HEK293 (cell line): ENCODE measurements around the gene TSPAN9.

Experiments
- CTCF ChIA-PET: fragments of 350-600 bp; formaldehyde crosslinking; extraction: SDS; loops from one replicate; lab custom pipeline; 2021; ENCODE audit warnings: antibody characterized with exemption; lab: Yijun Ruan, JAX
- POLR2A ChIA-PET: fragments of 300-600 bp; formaldehyde crosslinking; extraction: SDS; loops from one replicate; lab custom pipeline; 2020; ENCODE audit warnings: antibody characterized with exemption, inconsistent platforms; lab: Yijun Ruan, JAX
- H3K27ac ChIP-seq: fragments of 200-500 bp; sonication (Bioruptor generic); 2 replicates; pipeline ENCODE4 v1.5.1; 2014; ENCODE audit warnings: low read depth, low read length, control low read depth, inconsistent platforms; ENCODE audit errors: extremely low read depth
- H3K36me3 ChIP-seq, 2 experiments: fragments of 200-500 bp in 1 of 2; sonication (Bioruptor generic) in 1 of 2; 1 replicate in 1 of 2; 2 replicates in 1 of 2; pipeline ENCODE4 v1.5.1; 2014 to 2017; ENCODE audit warnings: inconsistent platforms in 2 of 2, low read length in 2 of 2; ENCODE audit not compliant: control insufficient read depth in 2 of 2, insufficient read depth in 1 of 2
- H3K4me1 ChIP-seq: fragments of 200-500 bp; sonication (Bioruptor generic); 2 replicates; pipeline ENCODE4 v1.5.1; 2014; ENCODE audit warnings: mild to moderate bottlenecking, low read length, inconsistent platforms; ENCODE audit not compliant: control insufficient read depth, insufficient read depth
- H3K4me3 ChIP-seq: 2 replicates; pipeline ENCODE4 v1.5.1; 2011; ENCODE audit warnings: low read depth, mild to moderate bottlenecking, control low read depth, low read length, moderate library complexity
- H3K9me3 ChIP-seq: fragments of 200-500 bp; sonication (Bioruptor generic); 2 replicates; pipeline ENCODE4 v1.5.1; 2014; ENCODE audit warnings: low read depth, low read length, inconsistent platforms; ENCODE audit not compliant: control insufficient read depth, insufficient read depth
- GLI2 ChIP-seq: fragments of 450-650 bp; formaldehyde crosslinking; IDR thresholded peaks from 2 replicates; pipeline ENCODE4; 2017; ENCODE audit warnings: missing biosample characterization, missing genetic modification characterization, low read depth, borderline replicate concordance
- KLF10 ChIP-seq: fragments of 450-650 bp; IDR thresholded peaks from 2 replicates; pipeline ENCODE4 v1.5.1; 2018; ENCODE audit warnings: missing biosample characterization, mild to moderate bottlenecking, missing genetic modification characterization
- OSR2 ChIP-seq: fragments of 450-650 bp; formaldehyde crosslinking; IDR thresholded peaks from 2 replicates; pipeline ENCODE4 v1.5.1; 2016; ENCODE audit warnings: missing biosample characterization, missing genetic modification characterization
- OVOL3 ChIP-seq: fragments of 450-650 bp; formaldehyde crosslinking; IDR thresholded peaks from 2 replicates; pipeline ENCODE4 v1.5.1; 2016; ENCODE audit warnings: missing biosample characterization, missing genetic modification characterization
- SP3 ChIP-seq: fragments of 450-650 bp; formaldehyde crosslinking; IDR thresholded peaks from 2 replicates; pipeline ENCODE4 v1.5.1; 2016; ENCODE audit warnings: missing biosample characterization, missing genetic modification characterization
- SP7 ChIP-seq: fragments of 450-650 bp; formaldehyde crosslinking; IDR thresholded peaks from 2 replicates; pipeline ENCODE4 v1.5.1; 2016; ENCODE audit warnings: missing biosample characterization, missing genetic modification characterization
- ZFP3 ChIP-seq: fragments of 450-650 bp; formaldehyde crosslinking; IDR thresholded peaks from 2 replicates; pipeline ENCODE4 v1.5.1; 2016; ENCODE audit warnings: low read depth, missing biosample characterization, missing genetic modification characterization
- ZFP41 ChIP-seq: fragments of 450-650 bp; formaldehyde crosslinking; IDR thresholded peaks from 2 replicates; pipeline ENCODE4 v1.5.1; 2016; ENCODE audit warnings: missing biosample characterization, missing genetic modification characterization, borderline replicate concordance
- ZNF621 ChIP-seq: fragments of 450-650 bp; formaldehyde crosslinking; IDR thresholded peaks from 2 replicates; pipeline ENCODE4 v1.5.1; 2017; ENCODE audit warnings: missing biosample characterization, missing genetic modification characterization
- ZNF670 ChIP-seq: fragments of 450-650 bp; formaldehyde crosslinking; IDR thresholded peaks from 2 replicates; pipeline ENCODE4 v1.5.1; 2016; ENCODE audit warnings: missing biosample characterization, missing genetic modification characterization, low read depth
- ZNF701 ChIP-seq: fragments of 450-650 bp; formaldehyde crosslinking; IDR thresholded peaks from 2 replicates; pipeline ENCODE4 v1.5.1; 2016; ENCODE audit warnings: missing biosample characterization, missing genetic modification characterization
- ZNF837 ChIP-seq: fragments of 450-650 bp; formaldehyde crosslinking; IDR thresholded peaks from 2 replicates; pipeline ENCODE4 v1.5.1; 2016; ENCODE audit warnings: missing biosample characterization, missing genetic modification characterization
- TF ChIP-seq, protein P1 (sequence below): fragments of 450-650 bp; formaldehyde crosslinking; IDR thresholded peaks from 2 replicates; pipeline ENCODE4 v1.5.1; 2016; ENCODE audit warnings: missing biosample characterization, missing genetic modification characterization
- TF ChIP-seq, protein P2 (sequence below): fragments of 450-650 bp; formaldehyde crosslinking; IDR thresholded peaks from 2 replicates; pipeline ENCODE4 v1.5.1; 2017; ENCODE audit warnings: missing biosample characterization, missing genetic modification characterization
- TF ChIP-seq, protein P3 (sequence below): fragments of 450-650 bp; formaldehyde crosslinking; IDR thresholded peaks from 2 replicates; pipeline ENCODE4 v1.5.1; 2016; ENCODE audit warnings: missing biosample characterization, missing genetic modification characterization
- TF ChIP-seq, protein P4 (sequence below): fragments of 450-650 bp; formaldehyde crosslinking; IDR thresholded peaks from 2 replicates; pipeline ENCODE4 v1.5.1; 2016; ENCODE audit warnings: missing biosample characterization, missing genetic modification characterization, low read depth
- TF ChIP-seq, protein P5 (sequence below): fragments of 450-650 bp; formaldehyde crosslinking; IDR thresholded peaks from 2 replicates; pipeline ENCODE4 v1.5.1; 2016; ENCODE audit warnings: missing biosample characterization, missing genetic modification characterization
- TF ChIP-seq, protein P6 (sequence below): fragments of 450-650 bp; formaldehyde crosslinking; IDR thresholded peaks from 2 replicates; pipeline ENCODE4 v1.5.1; 2017; ENCODE audit warnings: missing biosample characterization, missing genetic modification characterization

TSPAN9 gene

DNA sequence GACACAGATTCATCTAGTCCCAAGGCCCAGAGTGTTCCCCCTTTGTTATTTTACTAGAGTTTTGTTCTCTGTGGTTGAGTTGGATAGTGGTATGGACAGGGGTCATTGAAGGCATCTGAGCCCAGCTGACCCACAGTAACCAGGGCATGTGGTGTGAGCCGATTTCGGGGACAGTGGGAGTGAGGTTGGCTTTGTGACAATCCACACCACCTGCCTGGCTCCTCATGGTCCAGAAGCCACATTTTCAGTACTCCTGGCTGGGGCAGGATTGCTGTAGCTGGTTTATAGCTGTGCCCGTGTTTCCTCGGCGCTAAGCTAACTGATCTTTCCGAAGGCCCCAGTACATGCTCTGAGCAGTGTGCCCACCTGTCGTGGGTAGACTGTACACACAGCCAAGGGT lies 116.0 kb downstream of the TSPAN9 start:
- no peak overlapping the region for H3K4me3 ChIP-seq
- TF ChIP-seq, protein P1, sequence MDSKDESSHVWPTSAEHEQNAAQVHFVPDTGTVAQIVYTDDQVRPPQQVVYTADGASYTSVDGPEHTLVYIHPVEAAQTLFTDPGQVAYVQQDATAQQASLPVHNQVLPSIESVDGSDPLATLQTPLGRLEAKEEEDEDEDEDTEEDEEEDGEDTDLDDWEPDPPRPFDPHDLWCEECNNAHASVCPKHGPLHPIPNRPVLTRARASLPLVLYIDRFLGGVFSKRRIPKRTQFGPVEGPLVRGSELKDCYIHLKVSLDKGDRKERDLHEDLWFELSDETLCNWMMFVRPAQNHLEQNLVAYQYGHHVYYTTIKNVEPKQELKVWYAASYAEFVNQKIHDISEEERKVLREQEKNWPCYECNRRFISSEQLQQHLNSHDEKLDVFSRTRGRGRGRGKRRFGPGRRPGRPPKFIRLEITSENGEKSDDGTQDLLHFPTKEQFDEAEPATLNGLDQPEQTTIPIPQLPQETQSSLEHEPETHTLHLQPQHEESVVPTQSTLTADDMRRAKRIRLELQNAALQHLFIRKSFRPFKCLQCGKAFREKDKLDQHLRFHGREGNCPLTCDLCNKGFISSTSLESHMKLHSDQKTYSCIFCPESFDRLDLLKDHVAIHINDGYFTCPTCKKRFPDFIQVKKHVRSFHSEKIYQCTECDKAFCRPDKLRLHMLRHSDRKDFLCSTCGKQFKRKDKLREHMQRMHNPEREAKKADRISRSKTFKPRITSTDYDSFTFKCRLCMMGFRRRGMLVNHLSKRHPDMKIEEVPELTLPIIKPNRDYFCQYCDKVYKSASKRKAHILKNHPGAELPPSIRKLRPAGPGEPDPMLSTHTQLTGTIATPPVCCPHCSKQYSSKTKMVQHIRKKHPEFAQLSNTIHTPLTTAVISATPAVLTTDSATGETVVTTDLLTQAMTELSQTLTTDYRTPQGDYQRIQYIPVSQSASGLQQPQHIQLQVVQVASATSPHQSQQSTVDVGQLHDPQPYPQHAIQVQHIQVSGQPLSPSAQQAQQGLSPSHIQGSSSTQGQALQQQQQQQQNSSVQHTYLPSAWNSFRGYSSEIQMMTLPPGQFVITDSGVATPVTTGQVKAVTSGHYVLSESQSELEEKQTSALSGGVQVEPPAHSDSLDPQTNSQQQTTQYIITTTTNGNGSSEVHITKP (tag by site-specific recombination): no peak
- TF ChIP-seq ZNF621 (tag by site-specific recombination) (no peak), SP7 (tag by site-specific recombination) (no peak), ZFP3 (no peak), OVOL3 (tag by site-specific recombination) (no peak), KLF10 (tag by site-specific recombination) (no peak), SP3 (no peak), ZNF701 (tag by site-specific recombination) (no peak)
- no peaks in the 10 kb centered on the region for H3K4me1 ChIP-seq
- no peak overlapping the region for H3K27ac ChIP-seq
- CTCF ChIA-PET: interaction anchor here (0.7 to 2.2 kb wide), 4 partner anchors 10 to 121 kb away, joined by 4 to 7 read pairs (median 4); no protein-coding TSS in a partner anchor
- POLR2A ChIA-PET: interaction anchor here (0.8 kb wide), 1 partner anchor 25 kb away, joined by 3 read pairs; no protein-coding TSS in a partner anchor
- no peaks in the 10 kb centered on the region for H3K9me3 ChIP-seq
- H3K36me3 ChIP-seq: no peaks in the 10 kb centered on the region

DNA sequence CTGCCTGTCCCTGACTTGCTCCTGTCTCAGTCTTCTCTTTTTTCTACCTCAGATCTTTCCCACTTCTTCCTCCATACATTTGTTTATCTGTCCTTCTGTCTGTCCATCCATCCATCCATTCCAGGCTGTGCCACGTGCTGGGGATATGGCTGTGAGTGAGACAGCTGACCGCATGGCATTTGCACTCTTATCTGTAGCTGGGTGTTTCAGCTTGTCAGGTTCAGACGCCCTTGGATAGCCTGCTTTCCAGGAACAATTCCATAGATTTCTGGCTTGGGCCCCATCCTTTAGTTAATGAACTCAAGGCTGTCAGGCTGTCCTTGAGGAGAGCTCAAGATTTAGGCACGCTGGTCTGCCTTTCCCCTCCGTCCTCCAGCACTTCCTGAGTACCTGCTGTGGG lies 116.6 kb downstream of the TSPAN9 start:
- H3K9me3 ChIP-seq: no peaks in the 10 kb centered on the region
- ChIA-PET POLR2A (no interaction called here), CTCF (interaction anchor here (0.6 to 2.2 kb wide), 4 partner anchors 9 to 843 kb away, joined by 4 to 7 read pairs (median 5); no protein-coding TSS in a partner anchor)
- H3K4me3 ChIP-seq: no peak overlapping the region
- TF ChIP-seq ZNF837 (tag by site-specific recombination): no peak
- TF ChIP-seq, protein P2, sequence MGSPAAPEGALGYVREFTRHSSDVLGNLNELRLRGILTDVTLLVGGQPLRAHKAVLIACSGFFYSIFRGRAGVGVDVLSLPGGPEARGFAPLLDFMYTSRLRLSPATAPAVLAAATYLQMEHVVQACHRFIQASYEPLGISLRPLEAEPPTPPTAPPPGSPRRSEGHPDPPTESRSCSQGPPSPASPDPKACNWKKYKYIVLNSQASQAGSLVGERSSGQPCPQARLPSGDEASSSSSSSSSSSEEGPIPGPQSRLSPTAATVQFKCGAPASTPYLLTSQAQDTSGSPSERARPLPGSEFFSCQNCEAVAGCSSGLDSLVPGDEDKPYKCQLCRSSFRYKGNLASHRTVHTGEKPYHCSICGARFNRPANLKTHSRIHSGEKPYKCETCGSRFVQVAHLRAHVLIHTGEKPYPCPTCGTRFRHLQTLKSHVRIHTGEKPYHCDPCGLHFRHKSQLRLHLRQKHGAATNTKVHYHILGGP: 0 out of 2 replicates have a peak, but pooled peaks have one; percentile 13
- no peaks in the 10 kb centered on the region for H3K36me3 ChIP-seq
- no peak overlapping the region for H3K27ac ChIP-seq
- H3K4me1 ChIP-seq: no peaks in the 10 kb centered on the region

DNA sequence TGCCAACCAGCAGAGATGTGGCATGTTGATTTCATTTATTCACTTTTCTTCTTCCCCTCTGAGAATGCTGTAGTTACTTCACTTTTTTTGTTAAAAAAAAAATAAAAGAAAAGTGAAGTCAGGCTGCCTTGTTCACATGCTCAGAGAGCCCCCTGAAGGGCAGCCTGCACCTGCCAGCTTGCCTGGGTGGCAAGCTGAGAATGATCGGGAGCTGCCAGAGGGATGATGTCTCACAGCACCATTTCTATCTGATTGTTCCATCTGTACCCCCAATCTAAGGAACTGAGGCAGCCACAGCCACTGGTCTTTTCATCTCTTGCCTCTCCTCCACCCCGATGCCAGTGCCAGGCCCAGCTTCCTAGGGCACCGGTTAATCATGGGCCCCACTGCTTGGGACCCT lies 118.2 kb downstream of the TSPAN9 start:
- H3K36me3 ChIP-seq: no peaks in the 10 kb centered on the region
- ChIA-PET CTCF (interaction anchor here (0.6 to 1.2 kb wide), 3 partner anchors 80 to 158 kb away, joined by 3 read pairs; no protein-coding TSS in a partner anchor), POLR2A (no interaction called here)
- no peak overlapping the region for H3K27ac ChIP-seq
- no peak overlapping the region for H3K4me3 ChIP-seq
- no peaks in the 10 kb centered on the region; the same call in 1 of the 2 replicates for H3K4me1 ChIP-seq
- no peaks in the 10 kb centered on the region for H3K9me3 ChIP-seq
- TF ChIP-seq GLI2 (tag by site-specific recombination) (no peak), OSR2 (tag by site-specific recombination) (no peak), ZFP41 (tag by site-specific recombination) (no peak), ZNF670 (tag by site-specific recombination) (no peak)
- TF ChIP-seq, protein P3, sequence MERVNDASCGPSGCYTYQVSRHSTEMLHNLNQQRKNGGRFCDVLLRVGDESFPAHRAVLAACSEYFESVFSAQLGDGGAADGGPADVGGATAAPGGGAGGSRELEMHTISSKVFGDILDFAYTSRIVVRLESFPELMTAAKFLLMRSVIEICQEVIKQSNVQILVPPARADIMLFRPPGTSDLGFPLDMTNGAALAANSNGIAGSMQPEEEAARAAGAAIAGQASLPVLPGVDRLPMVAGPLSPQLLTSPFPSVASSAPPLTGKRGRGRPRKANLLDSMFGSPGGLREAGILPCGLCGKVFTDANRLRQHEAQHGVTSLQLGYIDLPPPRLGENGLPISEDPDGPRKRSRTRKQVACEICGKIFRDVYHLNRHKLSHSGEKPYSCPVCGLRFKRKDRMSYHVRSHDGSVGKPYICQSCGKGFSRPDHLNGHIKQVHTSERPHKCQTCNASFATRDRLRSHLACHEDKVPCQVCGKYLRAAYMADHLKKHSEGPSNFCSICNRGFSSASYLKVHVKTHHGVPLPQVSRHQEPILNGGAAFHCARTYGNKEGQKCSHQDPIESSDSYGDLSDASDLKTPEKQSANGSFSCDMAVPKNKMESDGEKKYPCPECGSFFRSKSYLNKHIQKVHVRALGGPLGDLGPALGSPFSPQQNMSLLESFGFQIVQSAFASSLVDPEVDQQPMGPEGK (tag by site-specific recombination): no peak
- TF ChIP-seq, protein P4, sequence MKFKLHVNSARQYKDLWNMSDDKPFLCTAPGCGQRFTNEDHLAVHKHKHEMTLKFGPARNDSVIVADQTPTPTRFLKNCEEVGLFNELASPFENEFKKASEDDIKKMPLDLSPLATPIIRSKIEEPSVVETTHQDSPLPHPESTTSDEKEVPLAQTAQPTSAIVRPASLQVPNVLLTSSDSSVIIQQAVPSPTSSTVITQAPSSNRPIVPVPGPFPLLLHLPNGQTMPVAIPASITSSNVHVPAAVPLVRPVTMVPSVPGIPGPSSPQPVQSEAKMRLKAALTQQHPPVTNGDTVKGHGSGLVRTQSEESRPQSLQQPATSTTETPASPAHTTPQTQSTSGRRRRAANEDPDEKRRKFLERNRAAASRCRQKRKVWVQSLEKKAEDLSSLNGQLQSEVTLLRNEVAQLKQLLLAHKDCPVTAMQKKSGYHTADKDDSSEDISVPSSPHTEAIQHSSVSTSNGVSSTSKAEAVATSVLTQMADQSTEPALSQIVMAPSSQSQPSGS (tag by site-specific recombination): no peak
- TF ChIP-seq, protein P5, sequence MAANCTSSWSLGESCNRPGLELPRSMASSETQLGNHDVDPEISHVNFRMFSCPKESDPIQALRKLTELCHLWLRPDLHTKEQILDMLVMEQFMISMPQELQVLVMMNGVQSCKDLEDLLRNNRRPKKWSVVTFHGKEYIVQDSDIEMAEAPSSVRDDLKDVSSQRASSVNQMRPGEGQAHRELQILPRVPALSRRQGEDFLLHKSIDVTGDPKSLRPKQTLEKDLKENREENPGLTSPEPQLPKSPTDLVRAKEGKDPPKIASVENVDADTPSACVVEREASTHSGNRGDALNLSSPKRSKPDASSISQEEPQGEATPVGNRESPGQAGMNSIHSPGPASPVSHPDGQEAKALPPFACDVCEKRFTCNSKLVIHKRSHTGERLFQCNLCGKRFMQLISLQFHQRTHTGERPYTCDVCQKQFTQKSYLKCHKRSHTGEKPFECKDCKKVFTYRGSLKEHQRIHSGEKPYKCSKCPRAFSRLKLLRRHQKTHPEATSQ (tag by site-specific recombination): no peak
- TF ChIP-seq, protein P6, sequence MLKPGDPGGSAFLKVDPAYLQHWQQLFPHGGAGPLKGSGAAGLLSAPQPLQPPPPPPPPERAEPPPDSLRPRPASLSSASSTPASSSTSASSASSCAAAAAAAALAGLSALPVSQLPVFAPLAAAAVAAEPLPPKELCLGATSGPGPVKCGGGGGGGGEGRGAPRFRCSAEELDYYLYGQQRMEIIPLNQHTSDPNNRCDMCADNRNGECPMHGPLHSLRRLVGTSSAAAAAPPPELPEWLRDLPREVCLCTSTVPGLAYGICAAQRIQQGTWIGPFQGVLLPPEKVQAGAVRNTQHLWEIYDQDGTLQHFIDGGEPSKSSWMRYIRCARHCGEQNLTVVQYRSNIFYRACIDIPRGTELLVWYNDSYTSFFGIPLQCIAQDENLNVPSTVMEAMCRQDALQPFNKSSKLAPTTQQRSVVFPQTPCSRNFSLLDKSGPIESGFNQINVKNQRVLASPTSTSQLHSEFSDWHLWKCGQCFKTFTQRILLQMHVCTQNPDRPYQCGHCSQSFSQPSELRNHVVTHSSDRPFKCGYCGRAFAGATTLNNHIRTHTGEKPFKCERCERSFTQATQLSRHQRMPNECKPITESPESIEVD (tag by site-specific recombination): no peak
